ENCODE measurements around the gene ITGA3.

The ITGA3 gene

GRCh38 chr17:50055426-50056216 is at the start of gene ITGA3:
Gene ITGA3, plus strand, starts transcription at chr17:50056110. Its CDS starts 330 bp downstream, at chr17:50056440.
- DNase-seq = peak; percentile 49

DNA sequence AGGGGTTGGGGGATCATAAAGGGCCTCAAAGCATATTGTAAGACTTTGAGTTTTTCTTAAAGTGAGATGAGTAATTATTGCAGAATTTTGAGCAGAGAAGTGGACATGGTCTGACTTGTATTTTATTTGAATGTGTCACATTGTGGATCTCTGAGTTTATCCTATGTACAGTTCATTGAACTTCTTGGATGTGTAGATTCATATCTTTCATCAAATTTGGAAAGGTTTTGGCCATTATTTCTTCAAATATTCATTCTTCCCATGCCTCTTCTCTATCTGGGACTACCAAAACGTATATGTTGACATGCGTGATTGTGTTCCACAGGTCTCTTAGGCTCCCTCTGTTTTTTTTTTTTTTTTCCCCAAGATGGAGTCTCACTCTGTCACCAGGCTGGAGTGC is 46.6 kb upstream of the ITGA3 start:
- no peak for DNase-seq

GRCh38 chr17:50013079-50013478 is 42.8 kb upstream of the ITGA3 start:
- no peak for DNase-seq

- DNase-seq = no peak
Measured at GRCh38 chr17:50014471-50015088, 41.3 kb upstream of the ITGA3 start.

DNA sequence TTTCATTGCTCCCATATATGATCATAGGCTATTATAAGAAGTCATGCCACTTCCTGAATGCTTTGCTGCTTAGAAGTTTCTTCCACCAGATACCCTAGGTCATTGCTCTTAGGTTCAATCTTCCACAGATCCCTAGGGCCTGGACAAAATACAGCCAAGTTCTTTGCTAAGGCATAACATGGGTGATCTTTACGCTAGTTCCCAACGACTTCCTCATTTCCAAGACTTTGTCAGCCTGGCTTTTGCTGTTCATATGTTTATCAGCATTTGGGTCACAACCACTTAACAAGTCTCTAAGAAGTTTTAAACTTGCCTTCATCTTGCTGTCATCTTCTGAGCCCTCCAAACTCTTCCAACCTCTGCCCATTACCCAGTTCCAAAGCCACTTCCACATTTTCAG is 40.8 kb upstream of the ITGA3 start:
- DNase-seq = no peak

GRCh38 chr17:50018909-50019308 is 37.0 kb upstream of the ITGA3 start:
- DNase-seq = no peak

DNA sequence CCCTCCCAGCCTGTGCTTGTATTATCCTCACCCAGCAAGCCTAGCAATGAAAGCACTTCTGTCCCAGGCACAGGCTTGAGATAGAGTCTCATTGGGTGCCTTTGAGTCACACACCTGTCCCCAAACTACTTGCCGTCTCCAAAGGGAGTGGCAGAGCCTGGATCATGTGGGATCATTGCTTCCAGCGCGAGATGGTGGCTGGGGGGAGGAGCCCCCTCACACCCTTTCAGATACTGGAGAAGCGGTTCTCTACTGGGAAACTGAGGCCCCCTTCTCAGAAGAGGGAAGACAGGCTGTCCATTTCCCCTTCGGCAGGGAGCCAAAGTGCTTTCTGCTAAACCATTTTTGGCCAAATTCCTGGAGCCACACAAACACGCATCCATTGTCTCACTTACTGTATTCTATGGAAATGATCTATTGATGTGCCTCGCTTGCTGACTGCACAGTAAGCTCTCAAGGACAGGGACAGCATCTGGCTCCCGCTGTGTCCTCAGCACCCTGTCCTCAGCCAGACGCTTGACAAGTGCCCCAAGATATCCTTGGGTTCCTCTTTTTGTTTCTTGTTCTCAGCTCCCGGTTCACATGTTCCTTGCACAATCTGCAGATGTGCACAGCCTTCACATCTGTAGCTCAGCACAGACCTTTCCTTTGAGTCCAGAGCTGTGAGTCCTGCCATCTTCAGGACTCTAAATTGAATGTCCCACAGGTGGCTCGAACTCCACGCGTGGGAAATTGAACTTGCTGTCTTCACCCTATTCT is 34.9 kb upstream of the ITGA3 start:
- DNase-seq = no peak

DNA sequence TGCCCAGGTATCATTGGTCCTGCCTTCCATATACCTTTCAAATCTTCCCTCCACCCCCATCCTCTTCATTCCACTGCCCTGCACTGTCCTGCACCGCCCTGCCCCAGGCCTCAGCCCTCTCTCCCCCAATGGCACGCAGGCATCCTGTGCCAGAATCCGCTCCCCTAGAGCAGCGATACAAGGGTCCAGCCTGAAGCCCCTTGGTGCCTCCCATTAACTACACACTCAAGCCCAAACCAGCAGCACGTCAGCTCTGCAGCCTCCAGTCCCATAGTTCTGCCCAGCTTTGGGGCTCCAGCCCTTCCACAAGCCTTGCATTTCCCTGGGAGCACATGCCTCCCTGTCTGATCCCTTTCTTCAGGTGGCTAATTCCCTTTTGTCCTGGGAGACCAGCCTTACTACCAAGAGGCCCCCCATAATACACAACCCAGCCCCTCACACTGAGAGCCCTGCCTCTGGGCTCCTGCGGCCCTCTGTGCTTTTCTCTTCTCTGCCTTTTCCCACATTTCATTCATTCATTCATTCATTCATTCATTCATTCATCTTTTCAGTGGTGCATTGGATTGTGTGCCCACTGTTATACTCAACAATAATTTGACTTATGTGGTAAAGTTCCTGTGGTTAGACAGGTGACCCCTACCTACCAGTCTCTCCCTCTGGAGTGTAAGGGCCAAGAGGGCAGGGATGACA is 34.1 kb upstream of the ITGA3 start:
- DNase-seq = no peak

- DNase-seq = no peak
Measured at GRCh38 chr17:50022463-50023130, 33.3 kb upstream of the ITGA3 start.

DNA sequence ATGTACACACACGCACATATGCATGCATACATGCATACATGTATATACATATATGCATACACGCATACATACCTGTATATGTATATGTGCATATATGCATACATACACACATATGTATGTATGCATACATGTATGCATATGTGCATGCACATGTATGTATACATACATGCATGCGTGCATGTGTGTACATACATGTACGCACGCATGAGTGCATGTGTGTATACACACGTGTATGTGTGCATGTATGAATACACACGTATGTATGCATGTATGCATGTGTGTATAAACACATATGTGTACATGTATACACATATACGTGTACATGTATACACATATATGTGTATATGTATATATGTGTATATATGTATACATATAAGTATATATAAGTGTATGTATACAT is 32.4 kb upstream of the ITGA3 start:
- DNase-seq = no peak

- no peak for DNase-seq
Measured at GRCh38 chr17:50024808-50025207, 31.1 kb upstream of the ITGA3 start.

GRCh38 chr17:50026046-50026675 is 29.7 kb upstream of the ITGA3 start:
- DNase-seq = no peak

DNA sequence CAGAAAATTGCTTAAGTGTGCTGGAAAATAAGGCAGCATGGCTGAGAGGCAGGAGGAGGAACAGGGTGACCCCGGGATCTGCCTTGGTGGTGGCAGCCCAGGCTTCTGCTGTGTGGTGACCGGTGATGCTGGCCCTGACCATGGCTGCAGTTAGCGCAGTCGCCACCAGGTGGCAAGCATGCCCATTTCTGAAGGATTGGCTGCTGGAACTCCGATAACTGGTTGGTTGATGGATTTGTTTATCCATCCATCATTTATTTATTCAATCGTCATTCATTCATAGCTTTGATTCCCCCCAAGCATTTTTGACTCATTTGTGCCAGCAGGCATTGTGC is 29.1 kb upstream of the ITGA3 start:
- DNase-seq = peak; percentile 60

DNA sequence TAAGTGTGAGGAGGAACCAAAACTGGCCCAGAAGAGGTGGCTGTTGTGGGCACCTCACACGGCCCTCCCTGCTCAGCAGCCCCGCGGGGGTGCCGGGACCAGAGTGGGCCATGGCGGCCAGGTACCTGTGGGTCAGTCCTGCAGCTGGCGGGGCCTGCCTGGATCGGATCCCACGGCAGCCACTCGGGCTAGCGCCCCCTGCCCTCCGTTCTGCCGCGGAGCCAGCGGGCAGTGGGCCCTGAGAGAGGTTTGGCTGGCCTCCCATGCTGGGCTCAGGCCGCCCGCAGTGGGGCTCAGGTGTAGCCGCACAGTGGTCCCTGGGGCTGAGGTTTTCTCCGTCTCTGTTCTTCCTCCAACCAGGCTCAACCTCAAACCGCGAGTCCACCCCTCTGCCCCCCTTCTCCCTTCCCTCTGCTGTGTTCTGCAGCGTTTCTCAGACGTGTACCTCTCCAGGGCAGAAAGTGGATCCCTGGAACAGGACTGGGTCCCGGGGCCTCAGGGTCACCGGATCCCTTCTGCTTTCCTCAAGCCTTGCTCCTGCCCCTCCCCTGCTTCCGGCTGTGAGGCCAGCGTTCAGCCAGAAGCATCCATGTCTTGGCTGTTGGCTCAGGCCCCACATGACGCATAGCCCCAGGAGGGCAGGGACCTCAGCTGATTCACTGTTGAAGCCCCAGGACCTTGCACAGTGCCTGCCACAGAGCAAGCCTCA is 28.6 kb upstream of the ITGA3 start:
- peak; percentile 77 for DNase-seq

DNA sequence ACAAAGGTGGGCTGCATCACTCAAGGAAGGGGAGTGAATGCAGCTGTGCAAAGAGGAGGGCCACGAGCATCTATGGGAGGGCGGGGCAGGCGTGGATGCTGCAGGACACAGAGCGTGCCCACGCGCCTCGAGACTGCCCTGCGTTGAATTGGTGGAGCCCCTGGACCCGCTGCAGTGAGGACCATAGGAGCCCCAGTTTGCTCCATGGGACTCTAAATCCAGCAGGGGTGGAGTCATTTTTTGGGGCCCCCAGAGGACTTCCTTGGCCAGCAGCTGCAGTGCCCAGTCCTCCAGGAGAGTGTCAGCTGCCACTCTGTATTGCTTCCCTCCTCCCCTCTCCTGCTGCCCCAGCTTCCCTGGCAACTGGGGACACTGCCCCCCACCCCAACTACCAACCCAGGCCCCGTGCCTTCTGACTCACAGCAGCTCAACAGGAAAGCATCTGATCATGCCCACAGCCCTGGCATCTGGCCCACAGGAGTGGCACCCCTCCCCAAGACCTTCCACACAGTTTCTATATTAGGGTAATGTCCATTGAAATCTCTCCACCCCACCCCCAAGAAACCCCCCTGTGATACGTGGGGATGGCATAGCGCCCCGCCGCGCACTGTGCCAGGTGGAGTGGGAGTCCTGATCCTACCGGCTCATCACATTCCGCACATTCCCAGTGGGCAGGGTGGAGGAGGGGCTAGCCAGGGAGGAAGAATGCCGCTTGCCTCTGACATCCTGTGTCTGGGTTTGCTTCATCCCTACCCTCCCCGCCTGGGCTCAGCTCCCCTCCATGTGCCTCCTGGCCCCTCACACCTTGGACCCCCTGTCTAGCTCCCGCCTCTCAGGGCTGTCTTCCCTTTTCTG is 27.8 kb upstream of the ITGA3 start:
- peak; percentile 25 for DNase-seq

DNA sequence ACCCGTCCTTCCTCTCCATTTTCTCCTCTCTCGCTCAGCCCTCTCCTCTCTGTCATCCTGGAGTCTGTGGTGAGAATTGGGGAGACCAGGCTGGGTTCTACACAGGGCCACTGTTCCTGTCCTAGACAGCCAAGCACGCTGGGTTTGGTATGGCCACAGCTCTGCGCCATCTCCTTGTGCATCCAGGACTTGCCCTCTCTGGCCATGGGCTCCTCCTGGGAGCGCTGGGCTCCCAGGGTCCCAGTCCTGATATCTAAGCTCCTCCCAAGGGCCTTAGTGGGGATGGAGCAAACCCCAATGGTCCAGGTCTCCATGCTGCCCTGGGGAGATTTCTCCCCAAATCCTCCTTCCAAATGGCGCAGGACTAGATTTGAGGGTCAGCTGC is 27.2 kb upstream of the ITGA3 start:
- DNase-seq = no peak

- DNase-seq = no peak
Measured at GRCh38 chr17:50029185-50029584, 26.7 kb upstream of the ITGA3 start.

DNA sequence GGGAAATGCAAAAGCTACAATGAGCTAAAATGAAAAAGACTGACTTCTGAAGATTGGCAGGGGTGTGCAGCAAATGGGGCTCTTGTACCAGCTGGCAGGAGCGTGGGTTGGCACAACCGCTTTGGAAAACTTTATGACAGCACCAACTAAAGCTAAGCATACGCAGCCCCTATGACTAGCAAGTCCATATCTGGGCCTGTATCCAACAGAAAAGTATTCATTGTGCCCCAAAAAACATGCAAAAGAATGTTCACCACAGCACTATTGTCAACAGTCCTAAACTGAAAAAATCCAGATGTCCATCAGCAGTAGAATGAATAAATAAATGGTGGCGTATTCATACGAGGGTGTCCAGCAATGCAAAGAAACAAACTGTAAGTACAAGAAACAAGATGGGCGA is 22.6 kb upstream of the ITGA3 start:
- no peak for DNase-seq

GRCh38 chr17:50034498-50035364 is 21.2 kb upstream of the ITGA3 start:
- DNase-seq = no peak

GRCh38 chr17:50035421-50035879 is 20.5 kb upstream of the ITGA3 start:
- no peak for DNase-seq

All from GOT3 (cell line).